Vagina (tissue), 2 donors: ENCODE measurements around the gene PDGFC.

ENCODE experiments used
- CTCF ChIP-seq, 3 experiments: fragments of 450-650 bp in 2 of 3; fragments of 200-600 bp in 1 of 3; sonication (generic) in 1 of 3; IDR thresholded peaks; one replicate each; pipeline ENCODE4 v1.5.1; 2017 to 2019; ENCODE audit warnings: antibody characterized with exemption in 3 of 3, mild to moderate bottlenecking in 2 of 3, moderate library complexity in 2 of 3
- POLR2A ChIP-seq, 2 donors: fragments of 450-650 bp; IDR thresholded peaks; one replicate each; pipeline ENCODE4 v1.6.1; 2017; ENCODE audit warnings: antibody characterized with exemption in 2 of 2, mild to moderate bottlenecking in 2 of 2, moderate library complexity in 2 of 2

- no peak for TF ChIP-seq CTCF (IDR thresholded peaks at IDR 0.05)
- TF ChIP-seq POLR2A (IDR thresholded peaks at IDR 0.05): no peak
Measured at GRCh38 chr4:156870861-156871260, 100.7 kb downstream of the PDGFC start.
